T-helper 1 cell treated with Interleukin-12 subunit alpha and Interleukin-12 subunit beta and Interleukin-4 antibody, amounts not matched to agents 30 ng/mL and 1 ng/mL, for 36 hours (primary cell): ENCODE data around the gene CBFA2T2. TPM values are rescaled to one million over a fixed set of nuclear protein-coding genes. Genes with fewer than 3 reads are reported as not detected.
"Not testable (repeated sequence)": the region's sequence is repeated elsewhere in the genome, so short reads cannot be mapped to it uniquely, and the experiment has no call there.

Source experiments
- intact Hi-C: fragments of 100-400 bp; cut with micrococcal nuclease; formaldehyde crosslinking; loops from one replicate; pipeline ENCODE4 v1.15.1; 2024
- total RNA-seq: library from RNA; stranded (reverse); gene quantifications from 2 replicates; pipeline ENCODE4 v1.2.3, GENCODE V29; 2022

The CBFA2T2 gene
- total RNA-seq, 1 donor from 2014 or later: 19.4 TPM

- intact Hi-C loops: no loop called here
These were observed 23.6 kb upstream of the CBFA2T2 start for GRCh38 chr20:33466303-33466646.

GRCh38 chr20:33470457-33470856 is 19.4 kb upstream of the CBFA2T2 start:
- intact Hi-C loops: no loop called here

GRCh38 chr20:33470866-33471265 is 19.0 kb upstream of the CBFA2T2 start:
- intact Hi-C loops: no loop called here

- intact Hi-C loops: no loop called here
These were observed 16.9 kb upstream of the CBFA2T2 start for GRCh38 chr20:33472868-33473435.

DNA sequence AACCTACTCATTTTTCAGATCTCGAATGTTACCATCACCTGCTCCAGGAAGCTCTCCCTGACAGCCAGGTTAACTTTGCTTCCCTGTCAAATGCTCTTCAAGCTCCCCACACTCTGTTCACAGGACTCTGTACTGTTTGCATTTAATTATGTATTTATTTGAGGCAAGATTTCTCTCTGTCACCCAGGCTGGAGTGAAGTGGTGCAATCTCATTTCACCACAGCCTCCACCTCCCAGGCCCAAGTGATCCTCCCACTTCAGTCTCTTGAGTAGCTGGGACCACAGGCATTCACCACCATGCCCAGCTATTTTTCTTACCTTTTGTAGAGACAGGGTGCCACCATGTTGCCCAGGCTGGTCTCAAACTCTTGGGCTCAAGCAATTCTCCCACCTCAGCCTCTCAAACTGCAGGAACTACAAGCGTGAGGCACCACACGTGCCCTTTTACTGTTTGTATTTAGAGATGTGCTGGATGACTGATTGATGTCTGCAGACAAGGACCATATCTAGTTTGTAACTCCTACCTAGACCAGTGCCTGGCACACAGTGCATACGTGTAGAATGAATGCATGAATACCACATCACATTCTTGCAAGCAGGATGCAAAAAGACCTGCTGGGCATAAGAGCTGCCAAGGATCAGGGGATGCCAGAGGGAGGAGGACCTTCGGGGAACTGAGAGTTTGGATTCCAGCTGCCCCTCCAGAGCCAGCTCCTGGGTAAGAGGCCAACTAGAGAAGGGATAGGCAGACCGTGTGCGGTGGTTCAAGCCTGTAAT is 15.6 kb upstream of the CBFA2T2 start:
- intact Hi-C loops: no loop called here

GRCh38 chr20:33474963-33475362 is 14.9 kb upstream of the CBFA2T2 start:
- intact Hi-C loops: no loop called here

DNA sequence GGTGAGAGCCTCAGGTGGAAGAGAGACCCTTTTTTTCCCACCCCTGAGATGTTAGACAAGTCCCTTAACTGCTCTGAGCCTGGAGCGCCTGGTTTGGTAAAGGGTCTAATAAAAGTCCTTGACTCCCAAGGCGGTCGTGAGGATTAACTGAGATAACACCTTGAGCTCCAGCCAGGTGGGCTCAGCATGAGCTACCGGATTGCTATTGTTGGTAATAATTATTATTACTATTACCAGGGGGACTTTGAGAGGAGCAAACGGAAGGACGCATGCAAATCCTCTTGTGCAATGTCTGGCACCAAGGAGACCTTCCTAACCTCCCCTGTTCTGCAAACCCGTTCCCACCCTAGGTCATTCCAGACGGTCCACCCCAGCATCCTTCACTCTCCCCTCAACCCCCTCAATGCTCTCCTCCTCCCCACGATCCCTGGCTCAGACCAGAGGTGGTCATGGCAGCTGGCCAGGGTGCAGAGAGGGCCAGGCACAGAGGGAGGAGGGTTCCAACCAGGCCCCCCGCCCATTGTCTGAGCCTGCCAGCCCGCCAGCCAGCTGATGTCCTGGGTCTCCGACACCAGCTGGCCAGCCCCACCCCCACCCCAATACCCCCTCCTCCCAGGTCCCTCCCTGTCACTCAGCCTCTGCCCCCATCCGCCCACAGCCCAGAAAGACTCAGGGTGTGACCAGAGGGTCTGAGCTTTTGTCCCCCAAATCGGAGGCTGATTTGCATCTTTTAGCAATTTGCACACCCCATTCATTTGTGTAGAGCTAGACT is 14.3 kb upstream of the CBFA2T2 start:
- intact Hi-C loops: no loop called here

- intact Hi-C loops: no loop called here
These were observed 12.3 kb upstream of the CBFA2T2 start for GRCh38 chr20:33477386-33478234.

- intact Hi-C loops: no loop called here
These were observed 9.8 kb upstream of the CBFA2T2 start for GRCh38 chr20:33480048-33480447.

DNA sequence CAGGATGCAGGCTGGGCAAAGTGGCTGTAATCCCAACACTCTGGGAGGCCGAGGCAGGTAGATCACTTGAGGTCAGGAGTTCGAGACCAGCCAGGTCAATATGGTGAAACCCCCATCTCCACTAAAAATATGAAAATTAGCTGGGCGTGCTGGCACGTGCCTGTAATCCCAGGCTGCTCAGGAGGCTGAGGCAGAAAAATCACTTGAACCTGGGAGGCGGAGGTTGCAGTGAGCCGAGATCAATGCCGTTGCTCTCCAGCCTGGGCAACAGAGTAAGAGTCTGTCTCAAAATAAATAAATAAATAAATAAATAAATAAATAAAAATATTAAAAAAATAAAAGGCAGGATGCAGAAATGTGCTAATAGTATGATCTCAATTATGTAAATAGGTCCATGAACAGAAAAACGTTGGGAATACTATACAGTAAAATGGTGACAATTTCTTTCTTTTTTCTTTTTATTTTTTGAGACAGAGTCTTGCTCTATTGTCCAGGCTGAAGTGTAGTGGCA is 8.4 kb upstream of the CBFA2T2 start:
- intact Hi-C loops: no loop called here

GRCh38 chr20:33482581-33482980 is 7.3 kb upstream of the CBFA2T2 start:
- intact Hi-C loops: no loop called here

- intact Hi-C loops: not testable (repeated sequence)
These were observed 6.7 kb upstream of the CBFA2T2 start for GRCh38 chr20:33483186-33483585.

GRCh38 chr20:33488201-33488600 is 1.7 kb upstream of the CBFA2T2 start:
- intact Hi-C loops: no loop called here

GRCh38 chr20:33488661-33489494 is 1.0 kb upstream of the CBFA2T2 start:
- intact Hi-C loops: loop anchor here (1.0 kb wide), 9 partner anchors 45 to 504 kb away; partner anchors contain the start of genes CDK5RAP1, CHMP4B, E2F1 and PXMP4

DNA sequence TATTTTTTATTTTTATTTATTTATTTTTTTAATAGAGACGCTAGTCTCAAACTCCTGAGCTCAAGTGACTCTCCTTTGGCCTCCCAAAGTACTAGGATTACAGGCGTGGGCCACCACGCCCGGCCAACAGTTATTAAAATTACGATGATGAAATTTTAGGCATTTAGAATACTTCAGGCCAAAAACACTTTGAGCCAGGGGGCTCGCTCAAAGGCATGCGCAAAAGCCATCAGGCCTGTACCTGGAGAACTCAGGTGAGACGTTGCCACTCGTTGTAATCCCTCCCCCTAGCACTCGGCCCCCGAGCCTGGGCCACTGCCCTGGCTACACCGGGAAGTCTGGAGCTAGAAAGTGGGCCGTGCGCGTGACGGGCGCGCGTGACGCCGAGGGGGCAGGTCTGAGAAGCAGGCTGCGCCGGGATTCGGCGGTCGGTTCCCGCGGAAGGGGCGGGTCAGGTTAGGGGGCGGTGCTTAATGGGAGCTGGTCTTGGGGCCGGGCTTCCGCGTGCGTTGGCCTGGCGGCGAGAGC is 337 bp upstream of the CBFA2T2 start:
- intact Hi-C loops: loop anchor here (1.0 kb wide), 9 partner anchors 45 to 504 kb away; partner anchors contain the start of genes CDK5RAP1, CHMP4B, E2F1 and PXMP4

DNA sequence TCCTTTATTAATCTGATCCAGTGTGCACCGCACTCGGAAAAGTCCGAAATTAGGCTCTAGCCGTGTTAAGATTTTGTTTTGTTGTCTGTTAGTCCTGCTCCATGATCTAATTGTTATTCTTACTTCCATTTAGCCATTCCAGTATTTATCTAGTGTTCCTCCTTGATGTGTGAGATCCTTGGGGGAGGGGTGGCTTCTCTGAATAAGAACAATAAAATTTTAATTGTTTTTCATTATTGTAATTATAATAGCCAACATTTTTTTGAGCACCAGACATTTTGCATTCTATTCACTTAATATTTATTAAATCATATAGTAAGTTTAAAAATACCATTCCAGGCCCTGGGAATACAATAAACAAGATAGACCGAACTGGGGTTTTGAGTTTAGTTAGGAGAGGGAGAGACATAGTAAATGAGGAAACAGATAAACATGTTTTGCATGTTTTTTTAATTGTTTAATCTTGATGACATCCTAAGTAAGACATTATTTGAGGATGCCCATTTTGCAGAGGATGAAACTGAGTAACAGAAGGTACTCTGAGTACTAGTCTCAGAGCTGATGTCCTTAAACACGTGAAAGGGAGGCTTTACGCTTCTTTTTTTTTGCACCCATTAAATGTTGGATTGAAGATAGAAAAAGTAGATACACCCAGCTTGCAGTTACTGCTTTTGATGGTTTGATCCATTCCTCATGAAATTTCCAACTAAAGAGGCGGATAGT is 1.2 kb downstream of the CBFA2T2 start:
- intact Hi-C loops: no loop called here

DNA sequence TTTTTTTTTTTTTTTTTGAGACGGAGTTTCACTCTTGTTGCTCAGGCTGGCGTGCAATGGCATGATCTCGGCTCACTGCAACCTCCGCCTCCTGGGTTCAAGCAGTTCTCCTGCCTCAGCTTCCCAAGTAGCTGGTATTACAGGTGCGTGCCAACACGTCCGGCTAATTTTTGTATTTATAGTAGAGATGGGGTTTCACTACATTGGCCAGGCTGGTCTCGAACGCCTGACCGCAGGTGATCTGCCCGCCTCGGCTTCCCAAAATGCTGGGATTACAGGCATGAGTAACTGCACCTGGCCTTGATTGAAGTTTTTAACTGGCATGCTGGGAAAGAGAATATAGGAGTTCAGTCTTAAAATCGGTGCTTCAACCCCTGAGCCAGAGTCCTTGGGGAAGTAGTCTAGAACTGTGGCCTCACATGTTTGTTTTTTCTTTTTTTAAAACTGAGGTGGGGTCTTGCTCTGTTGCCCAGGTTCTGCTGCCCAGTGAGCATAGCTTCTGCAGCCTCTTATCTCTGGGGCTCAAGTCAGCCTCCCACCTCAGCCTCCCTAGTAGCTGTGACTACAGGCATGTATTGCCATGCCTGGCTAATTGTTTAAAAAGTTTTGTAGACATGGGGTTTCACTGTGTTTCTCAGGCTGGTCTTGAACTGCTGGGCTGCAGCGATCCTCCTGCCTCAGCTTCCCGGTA is 3.3 kb downstream of the CBFA2T2 start:
- intact Hi-C loops: no loop called here

GRCh38 chr20:33496776-33497175 is 6.9 kb downstream of the CBFA2T2 start:
- intact Hi-C loops: not testable (repeated sequence)

GRCh38 chr20:33499355-33499754 is 9.5 kb downstream of the CBFA2T2 start:
- intact Hi-C loops: no loop called here
